Heart left ventricle (tissue), 13 donors: ENCODE data around the gene MCC.

Experiments used
- CTCF ChIP-seq, 12 donors: fragments of 200-600 bp; sonication (generic) in 4 of 12; IDR thresholded peaks; one replicate each; pipeline versions ENCODE4 v1.5.0 to v1.8.0; 2018 to 2022; ENCODE audit warnings: antibody characterized with exemption in 12 of 12, mild to moderate bottlenecking in 5 of 12
- POLR2A ChIP-seq, 2 donors: fragments of 450-650 bp; IDR thresholded peaks; one replicate each; pipeline ENCODE4 v1.6.1; 2017; ENCODE audit warnings: antibody characterized with exemption in 2 of 2, mild to moderate bottlenecking in 2 of 2, moderate library complexity in 2 of 2
- donor health status: ischemic (EF 13 %, LVEDD 7.1; RV severe dilation, severe dysfunction).
- donor health status: DM: no; HTN: yes; CAD: no.
- donor health status: DM: no; HTN: no; CAD: no.
- donor health status: ischemic (EF 25% LVEDD 6.9; RV normal size, moderate dysfunction).
- donor health status: ischemic (EF 25% LVEDD 5.7; RV mildly dilated, moderate dysfunction).
- donor health status: ischemic (EF 35%, LVEDD 5.7; RV mildly dilated, moderate dysfunction).
- donor health status: nonischemic (EF 11% LVEDD 7.7; RV severe dilation, severe dysfunction).
- donor health status: DM: yes; HTN: yes; CAD: no.
- donor health status: PGD.
- donor health status: ischemic (EF 29% LVEDD 5.4; RV normal size, mild dysfunction).
- donor health status: nonischemic (EF 23%, LVEDD 6.1; RV moderate dilation, normal function).

- TF ChIP-seq CTCF (IDR thresholded peaks at IDR 0.05), result no peak
- TF ChIP-seq POLR2A (IDR thresholded peaks at IDR 0.05), result no peak
These were observed 448.9 kb downstream of the MCC start for GRCh38 chr5:113039229-113039933.
